ENCODE data around the gene SF1.

The SF1 gene

DNA sequence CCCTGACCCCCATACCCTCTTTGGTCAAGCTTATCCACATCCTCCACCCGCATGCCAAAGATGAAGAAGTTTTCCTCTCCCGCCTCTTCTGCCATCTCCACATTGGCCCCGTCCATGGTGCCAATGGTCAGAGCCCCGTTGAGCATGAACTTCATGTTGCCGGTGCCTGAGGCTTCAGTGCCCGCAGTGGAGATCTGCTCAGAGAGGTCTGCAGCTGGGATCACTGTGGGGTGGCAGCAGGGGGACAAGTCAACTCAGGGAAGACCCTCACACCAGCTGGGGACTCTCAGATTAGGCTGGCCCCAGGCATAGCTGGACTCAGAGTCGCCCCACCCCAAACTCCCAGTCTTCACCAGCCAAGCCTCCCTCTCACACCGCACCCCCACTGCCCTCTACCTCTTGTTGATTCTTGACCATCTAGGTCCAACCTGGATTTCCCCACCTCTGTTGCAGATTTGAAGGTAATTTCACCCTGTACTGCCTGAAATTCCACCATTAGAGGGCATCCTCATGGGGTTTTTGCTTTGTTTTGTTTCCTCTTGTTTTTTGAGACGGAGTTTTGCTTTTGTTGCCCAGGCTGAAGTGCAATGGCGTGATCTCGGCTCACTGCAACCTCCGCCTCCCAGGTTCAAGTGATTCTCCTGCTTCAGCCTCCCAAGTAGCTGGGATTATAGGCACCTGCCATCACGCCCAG is 27.8 kb downstream of the SF1 start:
- no peak for DNase-seq (ENCODE audit: low read depth in 2 of 3, low spot score in 1 of 3)

DNA sequence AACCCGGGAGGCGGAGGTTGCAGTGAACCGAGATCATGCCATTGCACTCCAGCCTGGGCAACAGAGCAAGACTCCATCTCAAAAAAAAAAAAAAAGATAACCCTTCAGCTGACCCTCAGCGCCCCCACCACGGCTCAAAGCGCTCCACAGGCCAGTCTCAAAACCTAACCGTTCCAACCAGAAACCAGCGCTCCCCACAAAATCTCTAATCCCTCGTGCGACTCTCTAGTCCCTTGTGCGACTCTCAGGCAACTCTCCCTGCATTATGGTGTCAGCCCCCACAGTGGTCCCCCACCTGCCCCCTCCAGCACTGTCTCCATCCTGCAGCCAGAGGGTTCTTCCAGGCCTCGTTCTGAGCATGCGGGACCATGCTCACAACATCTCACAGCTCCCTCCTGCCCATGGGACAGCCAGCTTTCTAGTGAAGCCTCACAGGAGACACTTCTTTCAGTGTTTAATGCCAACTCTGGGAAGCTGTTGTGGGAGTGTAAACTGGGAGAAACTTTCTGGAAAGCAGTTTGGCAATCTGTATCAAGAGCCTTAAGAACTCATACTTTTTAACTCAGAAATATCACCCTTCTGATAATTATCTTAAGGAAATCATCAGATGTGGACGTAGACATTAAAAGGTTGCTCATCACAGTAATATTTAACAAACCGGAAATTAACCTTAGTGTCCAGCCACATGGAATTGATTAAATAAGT is 30.2 kb downstream of the SF1 start:
- no peak for DNase-seq (ENCODE audit: low read depth in 2 of 3, low spot score in 1 of 3)

DNA sequence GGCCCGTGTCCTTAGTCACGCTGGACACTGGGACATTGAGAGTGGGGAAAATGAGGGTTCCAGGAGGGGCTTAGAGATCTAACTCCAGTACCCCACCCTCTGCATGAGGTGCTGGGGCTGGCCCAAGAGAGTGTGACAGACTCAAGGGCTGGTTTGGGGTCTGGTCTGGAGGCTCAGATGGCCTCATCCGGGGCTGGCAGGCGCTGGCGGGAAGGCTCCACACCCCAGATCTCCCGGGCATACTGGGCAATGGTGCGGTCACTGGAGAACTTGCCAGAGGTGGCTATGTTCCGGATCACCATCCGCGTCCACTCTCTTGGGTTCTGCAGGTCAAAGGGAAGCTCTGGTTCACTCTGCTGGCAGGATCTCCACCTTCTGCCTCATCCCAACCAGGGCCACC is 31.9 kb downstream of the SF1 start:
- no peak for DNase-seq (ENCODE audit: low read depth in 2 of 3, low spot score in 1 of 3)

DNA sequence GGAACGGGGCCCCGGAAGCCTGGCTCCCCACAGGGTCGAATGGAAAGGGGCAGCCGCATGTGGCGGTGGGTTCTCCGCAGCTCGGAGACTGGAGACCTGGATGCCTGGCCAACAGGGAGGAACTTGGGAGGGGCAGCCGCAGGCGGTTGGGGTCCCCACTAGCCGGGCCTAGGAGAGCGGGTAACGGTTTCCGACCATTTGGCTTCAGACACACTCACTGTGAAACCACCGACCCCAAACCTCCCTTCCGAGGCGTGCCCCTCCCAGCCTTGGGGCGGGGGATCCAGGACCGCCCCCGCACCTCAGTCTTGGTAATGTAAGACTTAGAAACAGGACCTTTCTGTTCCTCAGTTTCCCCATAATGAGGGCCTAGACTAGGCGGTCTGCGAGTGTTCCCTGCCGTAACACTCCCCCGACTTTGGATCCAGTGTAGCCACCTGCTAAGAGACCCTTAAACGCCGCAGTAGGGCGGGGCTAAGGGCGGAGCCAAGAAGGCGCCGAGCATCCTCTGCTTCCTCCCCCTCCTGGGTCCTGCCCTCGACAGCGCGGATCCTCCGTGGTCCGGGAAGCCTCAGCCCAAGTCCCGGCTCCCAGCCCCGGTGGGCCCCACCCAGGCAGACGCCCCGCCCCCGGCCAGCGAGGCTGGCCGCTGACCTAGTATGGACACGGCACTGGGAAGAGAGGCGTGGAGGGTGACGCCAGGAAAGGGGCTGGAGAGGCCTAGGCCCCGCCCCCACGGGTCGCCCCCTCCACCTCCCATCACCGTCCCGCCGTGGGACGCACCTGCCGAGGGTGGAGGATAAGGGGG is 32.6 kb downstream of the SF1 start:
- no peak for DNase-seq (ENCODE audit: low read depth in 2 of 3, low spot score in 1 of 3)

DNA sequence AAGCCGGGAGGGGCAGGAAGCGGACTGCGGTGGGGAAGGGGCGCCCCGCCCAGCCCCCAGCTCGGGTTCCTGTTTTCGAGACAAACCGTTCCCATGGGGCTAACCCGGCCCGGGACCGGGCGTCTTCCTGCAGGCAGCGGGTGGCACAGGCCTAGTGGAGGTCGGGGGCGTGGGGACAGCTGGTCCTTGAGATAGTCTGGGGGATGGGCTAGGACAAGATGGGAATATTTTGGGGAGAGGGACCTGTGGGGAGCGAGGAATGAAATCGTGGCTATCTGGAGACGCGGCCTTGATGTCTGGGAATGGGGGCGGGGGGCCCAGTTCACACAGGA is 33.2 kb downstream of the SF1 start:
- DNase-seq (ENCODE audit: low read depth in 2 of 3, low spot score in 1 of 3) = no peak

DNA sequence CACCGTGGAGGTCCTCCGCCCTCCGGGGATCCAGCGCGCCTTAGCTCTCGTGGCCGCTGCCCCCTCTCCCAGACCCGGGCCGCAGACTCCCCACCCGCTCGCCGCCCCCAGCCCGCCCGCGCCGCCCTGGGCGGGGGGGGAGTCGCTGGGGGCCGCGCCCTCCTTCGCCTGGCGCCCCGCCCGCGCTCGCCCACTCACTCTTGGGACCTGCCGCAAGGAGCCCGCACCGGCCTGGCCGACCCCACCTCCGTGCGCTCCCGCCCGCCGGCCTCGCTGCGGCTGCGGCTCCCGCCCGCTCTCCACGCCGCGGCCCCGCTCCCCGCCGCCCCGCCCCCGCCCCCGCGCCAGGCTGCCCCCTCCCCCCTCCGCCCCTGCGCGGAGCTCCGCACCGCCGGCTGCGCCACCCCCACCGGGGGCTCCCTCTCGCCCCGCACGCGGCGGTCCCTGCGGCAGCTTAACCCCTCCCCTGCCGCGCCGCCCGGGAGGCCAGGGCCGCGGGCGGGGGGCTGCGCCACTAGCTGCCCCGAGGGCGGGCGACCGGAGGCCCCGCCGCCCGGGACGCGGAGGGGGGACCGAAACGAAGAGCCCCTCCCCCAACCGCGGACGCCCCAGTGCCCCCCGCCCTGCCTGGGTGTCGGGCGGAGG is 33.7 kb downstream of the SF1 start:
- DNase-seq (ENCODE audit: low read depth in 2 of 3, low spot score in 1 of 3) = no peak

DNA sequence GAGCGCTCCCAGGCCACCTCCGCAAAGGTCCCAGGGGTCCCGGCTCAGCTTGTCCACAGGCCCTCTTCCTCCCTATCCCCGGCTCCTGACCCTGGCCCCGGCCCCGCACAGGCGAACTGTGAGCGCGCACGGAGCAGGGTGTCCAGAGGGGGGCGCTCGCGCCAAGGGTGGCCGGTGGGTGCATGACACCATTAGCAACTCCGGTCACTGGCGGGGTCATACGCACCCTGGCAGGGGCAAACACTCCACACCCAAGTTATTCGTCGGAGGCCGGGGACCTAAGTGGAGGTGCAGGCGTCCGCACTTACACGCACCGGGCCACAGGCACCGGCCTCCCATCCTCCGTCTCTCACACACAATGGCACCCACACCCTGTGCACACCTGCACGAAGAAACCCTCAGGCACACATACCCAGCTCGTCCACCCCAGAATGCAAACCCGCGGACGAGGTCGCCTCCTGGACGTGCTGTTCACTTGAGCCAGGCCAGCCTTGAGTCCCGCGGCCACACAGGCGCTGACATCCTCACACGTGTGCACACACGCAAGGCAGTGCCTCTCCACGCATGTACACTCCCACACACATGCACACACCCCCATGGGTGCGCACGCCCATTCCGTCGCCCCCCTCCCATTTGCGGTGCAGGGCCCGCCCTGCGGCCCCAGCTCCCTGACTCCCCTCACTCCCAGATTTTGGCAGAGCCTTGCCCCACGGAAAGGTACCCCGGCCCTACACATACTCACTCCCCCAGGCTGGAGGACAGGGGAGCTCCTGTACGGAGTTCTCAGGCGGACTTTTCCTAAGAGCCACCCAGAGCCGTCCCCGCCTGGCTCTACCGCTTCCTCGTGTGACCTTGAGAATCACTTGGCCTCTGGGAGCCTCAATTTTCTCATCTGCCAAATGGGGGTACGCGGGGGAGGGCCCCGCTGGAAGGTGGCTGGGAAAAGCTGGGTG is 34.5 kb downstream of the SF1 start, which contains the start of gene RASGRP2:
Gene RASGRP2 (minus strand): TSS at position 552 of the 953 bp plus-strand sequence. CDS start 1,276 bp downstream, outside the sequence.
- peak; percentile 48 to 82 (median 65) for DNase-seq (ENCODE audit: low read depth in 2 of 3, low spot score in 1 of 3)

DNA sequence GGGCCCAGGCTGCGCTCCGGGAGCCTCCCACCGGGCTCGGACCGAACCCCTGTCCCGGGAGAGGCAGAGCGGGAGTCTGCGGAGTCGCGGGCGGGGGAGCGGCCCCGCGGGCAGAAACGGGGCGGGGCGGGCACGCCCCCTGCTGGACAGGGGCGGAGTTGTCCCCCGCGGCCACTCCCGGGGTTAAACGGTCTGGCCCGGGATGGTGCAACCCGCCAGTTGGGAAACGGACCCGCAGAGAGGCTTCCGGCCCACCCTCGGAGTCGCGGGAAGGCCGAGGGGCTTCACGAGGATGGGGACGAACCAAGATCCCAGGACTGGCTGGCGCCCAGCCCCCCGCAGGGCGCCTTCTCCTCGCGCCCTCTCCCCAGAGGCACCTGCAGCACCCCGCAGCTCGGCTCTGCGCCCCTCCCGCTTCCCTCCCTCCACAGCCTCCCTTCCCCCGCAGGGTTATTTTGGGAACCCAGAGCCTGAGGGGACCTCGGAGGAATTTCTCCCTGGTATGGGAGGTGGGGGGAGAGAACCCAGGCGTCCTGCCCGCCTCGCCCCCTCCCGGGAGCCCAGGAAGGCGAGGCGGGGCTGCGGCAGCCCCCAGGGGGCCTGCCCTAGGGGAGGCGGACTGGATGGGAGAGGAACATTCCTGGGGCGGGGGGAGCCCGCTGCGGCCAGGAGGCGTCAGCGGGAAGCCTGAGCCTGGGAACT is 35.3 kb downstream of the SF1 start:
- DNase-seq (ENCODE audit: low read depth in 2 of 3, low spot score in 1 of 3) = peak in 2 of 3 donors; percentile 68 to 74

DNA sequence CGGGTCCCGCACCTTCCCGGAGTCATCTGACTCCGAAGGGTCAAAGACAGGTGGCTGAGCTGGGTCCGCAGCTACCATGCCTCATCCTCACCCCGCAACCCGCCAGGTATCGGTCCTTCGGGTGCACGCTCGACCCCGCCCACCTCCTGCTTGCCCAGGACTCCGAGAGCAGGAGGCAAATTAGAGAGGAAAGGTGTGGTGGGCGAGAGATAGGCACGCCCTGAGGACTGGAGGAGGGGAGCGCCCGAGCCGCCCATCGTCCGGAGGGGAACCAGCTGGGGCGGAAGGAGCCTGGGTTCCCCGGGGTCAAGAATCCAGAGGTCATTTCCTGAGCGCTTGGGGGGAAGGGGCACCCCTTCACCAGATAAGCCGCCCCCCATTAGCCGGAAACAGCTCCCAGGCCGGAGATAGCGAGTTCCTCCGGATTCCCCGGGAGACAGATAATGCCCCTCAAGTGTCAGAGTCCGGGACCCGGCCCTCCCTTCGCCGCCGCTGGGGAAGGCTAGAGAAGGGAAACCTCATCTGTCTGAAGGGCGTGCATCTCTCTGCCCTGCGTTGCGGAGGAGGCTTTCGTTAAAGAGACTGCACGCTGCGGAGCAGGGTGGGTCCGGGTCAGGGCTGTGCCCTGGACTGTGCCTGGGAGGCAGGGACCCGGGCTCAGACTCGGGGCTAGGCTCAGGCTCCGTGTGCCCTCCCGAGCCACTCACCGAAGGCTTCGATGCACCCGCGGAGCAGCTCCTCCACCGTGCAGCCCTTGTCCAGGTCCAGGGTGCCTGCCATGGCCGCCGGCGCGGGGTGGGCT is 36.1 kb downstream of the SF1 start:
- DNase-seq (ENCODE audit: low read depth in 2 of 3, low spot score in 1 of 3) = no peak

DNA sequence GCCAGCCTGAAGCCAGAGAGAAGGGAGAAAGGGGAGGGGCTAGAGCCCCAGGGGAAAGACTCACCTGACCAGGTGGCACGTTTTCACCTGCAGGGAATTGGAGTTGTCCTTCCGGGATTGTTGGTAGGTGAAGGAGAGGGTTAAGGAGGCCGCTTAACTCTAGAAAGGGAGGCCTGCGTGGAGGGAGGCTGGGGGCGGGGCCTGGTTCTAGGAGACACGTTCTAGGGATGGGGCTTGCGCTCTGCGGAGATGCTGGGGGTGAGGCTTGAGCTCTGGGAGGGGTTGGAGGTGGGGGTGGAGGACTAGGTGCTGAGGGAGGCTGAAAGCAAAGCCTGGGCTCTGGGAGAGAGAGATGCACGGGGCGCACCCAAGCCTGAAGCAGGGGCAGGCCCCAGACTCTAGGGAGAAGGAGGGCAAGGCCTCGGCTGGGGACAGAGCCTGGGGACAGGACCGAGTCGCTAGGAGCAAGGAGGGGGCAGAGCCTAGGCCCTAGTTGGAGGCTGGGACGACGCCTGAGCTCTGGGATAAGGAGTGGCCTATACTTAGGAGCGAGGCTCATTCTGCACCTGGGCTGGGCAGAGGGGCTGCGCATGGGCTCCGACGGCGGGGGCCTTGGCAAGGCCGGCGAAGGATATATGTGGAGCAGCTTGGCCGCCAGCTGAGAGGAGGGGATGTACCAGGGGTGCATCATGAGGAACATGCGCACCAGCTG is 36.8 kb downstream of the SF1 start:
- no peak for DNase-seq (ENCODE audit: low read depth in 2 of 3, low spot score in 1 of 3)

DNA sequence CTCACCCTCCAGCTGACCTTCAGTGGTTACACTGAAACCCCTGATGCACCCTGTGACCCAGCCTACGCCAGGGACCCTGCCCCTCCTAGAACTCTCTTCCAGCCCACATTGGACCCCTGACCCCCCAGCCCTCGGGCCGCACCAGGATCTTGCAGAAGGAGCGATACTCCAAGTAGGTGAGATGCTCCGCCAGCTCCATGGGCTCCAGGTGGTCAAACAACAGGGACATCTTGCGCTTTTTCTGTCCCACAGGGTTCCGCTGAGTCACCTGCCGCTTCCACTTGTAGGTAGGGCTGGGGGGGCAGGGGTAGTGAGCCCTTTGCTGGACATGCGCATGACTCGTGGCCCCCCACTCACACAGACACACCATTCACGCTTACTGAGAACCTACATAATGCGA is 38.5 kb downstream of the SF1 start:
- no peak for DNase-seq (ENCODE audit: low read depth in 2 of 3, low spot score in 1 of 3)

DNA sequence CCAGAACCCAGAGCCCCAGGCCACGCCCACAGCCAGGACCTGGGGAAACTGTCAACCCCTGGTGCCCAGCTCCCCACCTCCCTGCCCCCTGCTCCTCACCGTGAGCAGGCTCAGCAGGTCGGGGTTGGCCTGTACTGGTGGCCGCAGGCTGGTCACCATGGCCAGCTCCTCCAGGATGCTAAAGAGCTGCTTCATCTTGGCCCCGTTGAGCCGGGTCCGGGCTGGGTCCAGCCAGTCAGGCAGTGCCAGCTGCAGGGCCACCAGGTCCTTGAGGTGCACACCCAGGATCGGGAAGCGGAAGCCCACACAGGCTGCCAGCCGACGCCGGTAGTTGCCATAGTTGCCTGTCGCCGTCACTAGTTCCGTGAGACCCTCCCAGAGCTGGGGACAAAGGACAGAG is 41.7 kb downstream of the SF1 start:
- DNase-seq (ENCODE audit: low read depth in 2 of 3, low spot score in 1 of 3) = no peak

DNA sequence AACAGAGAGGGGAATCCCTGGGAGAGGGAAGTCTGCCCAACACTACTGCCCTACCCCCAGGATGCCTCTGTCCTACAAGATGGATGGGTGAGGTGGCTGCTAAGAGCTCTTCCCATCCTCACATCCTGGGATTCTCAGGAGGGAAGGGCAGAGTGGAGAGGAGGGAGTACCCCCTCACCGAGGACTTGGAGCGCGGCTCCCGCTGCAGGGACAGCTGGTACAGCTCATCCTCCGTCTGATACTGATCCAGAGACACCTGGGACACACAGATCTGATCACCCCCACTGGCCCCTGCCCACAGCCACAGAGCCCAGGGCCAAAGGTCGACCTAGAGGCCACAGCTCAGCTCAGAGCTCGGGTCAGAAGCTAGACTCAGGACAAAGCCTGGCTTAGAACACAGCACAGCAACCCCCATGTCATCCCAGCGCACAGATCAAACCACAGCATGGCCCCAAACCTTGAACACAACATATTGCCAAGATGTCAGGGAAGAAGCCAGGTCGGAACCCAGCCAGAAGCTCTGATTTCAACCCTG is 42.5 kb downstream of the SF1 start:
- no peak for DNase-seq (ENCODE audit: low read depth in 2 of 3, low spot score in 1 of 3)

DNA sequence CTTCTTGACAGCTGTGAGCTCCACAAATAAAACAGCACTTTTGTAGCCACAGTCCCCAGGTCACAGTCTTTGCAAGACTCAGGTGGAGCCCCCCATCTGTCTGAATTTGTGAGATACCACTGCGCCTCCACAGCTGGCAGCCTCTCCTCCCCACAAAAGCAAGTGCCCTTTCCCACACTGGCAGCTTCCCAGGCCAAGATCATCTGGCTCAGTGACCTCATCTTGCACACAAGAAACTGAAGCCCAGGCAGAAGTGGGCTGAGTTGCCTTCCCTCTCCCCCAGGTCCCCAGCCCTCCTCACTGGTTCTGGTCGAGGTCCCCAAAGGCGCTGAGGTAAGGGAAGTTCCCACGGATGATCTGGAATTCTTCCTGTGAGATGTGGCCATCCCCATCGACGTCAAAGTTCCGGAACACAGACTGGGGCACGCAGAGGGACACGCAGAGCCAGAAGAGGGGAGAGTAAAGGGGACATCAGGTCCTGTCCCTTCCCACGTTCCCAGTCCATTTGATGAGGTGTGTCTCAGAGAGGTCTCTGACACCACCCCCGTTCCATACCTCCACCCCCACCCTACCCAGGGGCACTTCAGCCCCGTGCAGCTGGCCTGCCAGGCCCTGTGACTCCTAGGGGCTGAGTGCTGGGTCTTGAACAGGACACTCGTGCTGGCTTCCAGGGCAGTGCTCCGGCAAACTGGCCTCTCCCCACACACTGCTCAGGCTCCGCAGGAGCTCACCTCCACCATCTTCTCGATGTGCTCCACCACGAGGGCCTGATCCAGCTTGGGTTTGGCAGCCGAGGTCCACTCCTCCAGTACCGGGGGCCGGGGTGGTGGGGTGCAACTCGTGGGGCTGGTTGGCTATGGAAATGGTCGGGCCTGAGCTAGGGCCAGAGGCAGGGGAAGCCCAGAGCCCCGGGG is 43.3 kb downstream of the SF1 start:
- DNase-seq (ENCODE audit: low read depth in 2 of 3, low spot score in 1 of 3) = no peak

DNA sequence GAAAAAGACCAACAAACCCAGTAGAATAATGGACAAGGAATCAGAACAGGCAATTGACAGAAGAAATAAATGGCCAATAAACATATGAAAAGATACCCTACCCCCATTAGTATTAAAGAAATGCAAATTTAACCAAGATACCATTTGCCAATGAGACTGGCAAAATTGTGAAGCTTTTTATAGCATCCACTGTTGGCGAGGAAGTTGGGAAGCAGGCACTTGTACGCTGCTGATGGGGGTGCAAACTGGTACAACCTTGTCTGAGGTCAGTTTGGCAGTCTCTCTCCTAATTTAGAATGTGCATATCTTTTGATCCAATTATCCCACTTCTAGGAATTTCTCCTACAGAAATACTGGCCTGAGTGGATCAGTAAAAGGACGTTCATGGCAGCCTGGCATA is 46.7 kb downstream of the SF1 start:
- no peak for DNase-seq (ENCODE audit: low read depth in 2 of 3, low spot score in 1 of 3)

DNA sequence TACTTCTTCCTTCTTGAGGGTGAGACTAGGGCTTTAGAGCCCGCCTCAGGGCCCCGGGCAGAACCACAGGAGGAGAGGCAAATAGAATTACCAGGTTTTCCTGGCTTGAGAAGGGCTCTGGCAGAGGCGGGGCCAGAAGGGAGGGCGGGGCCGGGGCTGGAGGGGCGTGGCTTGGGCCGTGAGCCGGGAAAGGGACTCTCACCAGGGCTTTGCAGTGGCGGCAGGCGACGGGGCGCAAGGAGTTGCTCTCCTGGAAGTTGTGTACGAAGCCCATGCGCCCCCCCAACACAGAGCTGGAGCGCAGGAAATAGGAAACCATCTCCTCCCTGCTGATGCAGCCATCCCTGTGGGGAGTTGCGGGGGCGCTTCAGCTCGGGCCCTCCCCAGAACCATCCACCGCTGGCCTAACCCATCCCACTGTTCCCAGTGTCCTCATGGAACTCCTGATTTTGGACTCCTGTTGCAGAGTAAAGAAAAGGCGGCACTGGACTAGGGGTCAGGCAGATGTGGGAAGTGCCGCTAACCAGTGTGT is 48.4 kb downstream of the SF1 start:
- no peak for DNase-seq (ENCODE audit: low read depth in 2 of 3, low spot score in 1 of 3)
